IMR-90 (cell line): ENCODE measurements around the gene STAM2. TPM values are rescaled to one million over a fixed set of nuclear protein-coding genes. Genes with fewer than 3 reads are reported as not detected.

Experiments used
- ATAC-seq: fragments of 200-7000 bp; cut with Tn5 transposase; 2 replicates; pipeline ENCODE4 v1.9.1; 2020; ENCODE audit warnings: low read depth, mild to moderate bottlenecking, moderate library complexity
- BruUV-seq: library from RNA; stranded (reverse); fragments of 400-500 nt; replicated peaks from 2 replicates; lab custom pipeline; 2021; lab: Mats Ljungman, UMichigan
- CTCF ChIA-PET: fragments of 300-600 bp; formaldehyde crosslinking; extraction: SDS; loops from one replicate; lab custom pipeline; 2021; ENCODE audit warnings: antibody characterized with exemption; lab: Yijun Ruan, JAX
- POLR2A ChIA-PET: fragments of 300-600 bp; sonication (Branson Sonifier 250); formaldehyde crosslinking; loops from one replicate; lab custom pipeline; 2022; ENCODE audit warnings: antibody characterized with exemption; ENCODE audit not compliant: unreplicated experiment; lab: Charles Lee
- DNase-seq: peaks from one replicate; pipeline ENCODE4 v3.0.0; 2013
- H2AFZ ChIP-seq: replicated peaks from 2 replicates; pipeline ENCODE3; 2013; ENCODE audit warnings: low read length, mild to moderate bottlenecking; ENCODE audit not compliant: poor library complexity
- H2AK5ac ChIP-seq: 2 replicates; pipeline ENCODE4 v1.6.1; 2013; ENCODE audit warnings: low read depth, low read length, inconsistent platforms
- H2AK9ac ChIP-seq: replicated peaks from 2 replicates; pipeline ENCODE3; 2013; ENCODE audit warnings: mild to moderate bottlenecking, low read depth, low read length, moderate library complexity; ENCODE audit not compliant: poor library complexity
- H2BK120ac ChIP-seq: 2 replicates; pipeline ENCODE4 v1.6.1; 2013; ENCODE audit warnings: low read depth, low read length, inconsistent platforms
- H2BK15ac ChIP-seq: 3 replicates; pipeline ENCODE4 v1.6.1; 2013; ENCODE audit warnings: low read depth, low read length, inconsistent platforms
- H2BK20ac ChIP-seq: 2 replicates; pipeline ENCODE4 v1.6.1; 2013; ENCODE audit warnings: low read depth, mild to moderate bottlenecking, inconsistent platforms, low read length, moderate library complexity
- H2BK5ac ChIP-seq: 2 replicates; pipeline ENCODE4 v1.6.1; 2013; ENCODE audit warnings: mild to moderate bottlenecking, low read depth, low read length, inconsistent platforms; ENCODE audit not compliant: poor library complexity, severe bottlenecking
- H3K14ac ChIP-seq: replicated peaks from 2 replicates; pipeline ENCODE4 v1.6.1; 2013; ENCODE audit warnings: low read depth, low read length, inconsistent platforms
- H3K18ac ChIP-seq: 2 replicates; pipeline ENCODE4 v1.6.1; 2013; ENCODE audit warnings: low read depth, low read length, control low read depth
- H3K23ac ChIP-seq: 2 replicates; pipeline ENCODE4 v1.6.1; 2013; ENCODE audit warnings: low read depth, low read length, inconsistent platforms
- H3K27ac ChIP-seq: 2 replicates; pipeline ENCODE4 v1.5.1; 2013; ENCODE audit warnings: mild to moderate bottlenecking, control low read depth, low read length; ENCODE audit not compliant: insufficient read depth
- H3K27me3 ChIP-seq: 2 replicates; pipeline ENCODE4 v1.6.1; 2013; ENCODE audit warnings: low read length; ENCODE audit not compliant: control insufficient read depth, insufficient read depth
- H3K36me3 ChIP-seq: 2 replicates; pipeline ENCODE4 v1.6.1; 2013; ENCODE audit warnings: low read length, mixed read lengths; ENCODE audit not compliant: control insufficient read depth, insufficient read depth
- H3K4ac ChIP-seq: 2 replicates; pipeline ENCODE4 v1.6.1; 2013; ENCODE audit warnings: low read depth, low read length, inconsistent platforms
- H3K4me1 ChIP-seq: 2 replicates; pipeline ENCODE4 v1.6.1; 2013; ENCODE audit warnings: low read length, mixed read lengths; ENCODE audit not compliant: control insufficient read depth, insufficient read depth
- H3K4me2 ChIP-seq: 2 replicates; pipeline ENCODE4 v1.6.1; 2013; ENCODE audit warnings: low read depth, mild to moderate bottlenecking, control low read depth, low read length, moderate library complexity
- H3K4me3 ChIP-seq: 2 replicates; pipeline ENCODE4 v1.5.1; 2013; ENCODE audit warnings: low read depth, mild to moderate bottlenecking, control low read depth, low read length, moderate library complexity; ENCODE audit not compliant: insufficient read depth
- H3K56ac ChIP-seq: 2 replicates; pipeline ENCODE4 v1.6.1; 2013; ENCODE audit warnings: low read length, inconsistent platforms; ENCODE audit not compliant: insufficient read depth; ENCODE audit errors: extremely low read depth
- H3K79me1 ChIP-seq, 2 experiments: 2 replicates each; pipeline ENCODE4 v1.6.1; 2013; ENCODE audit warnings: low read length in 2 of 2, inconsistent platforms in 1 of 2, low read depth in 1 of 2
- H3K9ac ChIP-seq: 2 replicates; pipeline ENCODE4 v1.6.1; 2013; ENCODE audit warnings: low read depth, low read length, control low read depth
- H3K9me1 ChIP-seq: 2 replicates; pipeline ENCODE4 v1.6.1; 2013; ENCODE audit warnings: low read length, inconsistent platforms; ENCODE audit not compliant: insufficient read depth
- H3K9me3 ChIP-seq: 2 replicates; pipeline ENCODE4 v1.6.1; 2013; ENCODE audit warnings: low read length; ENCODE audit not compliant: control insufficient read depth, insufficient read depth
- H4K20me1 ChIP-seq: 2 replicates; pipeline ENCODE4 v1.6.1; 2013; ENCODE audit warnings: low read length, inconsistent platforms; ENCODE audit not compliant: insufficient read depth
- H4K5ac ChIP-seq: 2 replicates; pipeline ENCODE4 v1.6.1; 2013; ENCODE audit warnings: mild to moderate bottlenecking, low read depth, low read length, control low read depth
- H4K8ac ChIP-seq, 2 experiments: 2 replicates each; pipeline ENCODE4 v1.6.1; 2013; ENCODE audit warnings: low read depth in 2 of 2, low read length in 2 of 2, control low read depth in 1 of 2, inconsistent platforms in 1 of 2
- H4K91ac ChIP-seq: 2 replicates; pipeline ENCODE4 v1.6.1; 2013; ENCODE audit warnings: low read depth, low read length, inconsistent platforms; ENCODE audit not compliant: insufficient read depth
- BHLHE40 ChIP-seq: fragments of 150-350 bp; IDR thresholded peaks from 2 replicates; pipeline ENCODE4 v1.6.1; 2016; ENCODE audit warnings: mild to moderate bottlenecking, low read depth, low read length
- CEBPB ChIP-seq: IDR thresholded peaks from 2 replicates; pipeline ENCODE4 v1.6.1; 2012; ENCODE audit warnings: low read depth, low read length, improper control_type of control experiment
- CHD1 ChIP-seq: IDR thresholded peaks from 2 replicates; pipeline ENCODE4 v1.6.1; 2012; ENCODE audit warnings: low read depth, low read length, improper control_type of control experiment
- CTCF ChIP-seq: conservative IDR thresholded peaks from 2 replicates; pipeline ENCODE4 v1.5.1; 2012; ENCODE audit warnings: mild to moderate bottlenecking, low read depth, low read length, improper control_type of control experiment
- ELK1 ChIP-seq: fragments of 150-350 bp; IDR thresholded peaks from 2 replicates; pipeline ENCODE4 v1.6.1; 2016; ENCODE audit warnings: low read depth, mild to moderate bottlenecking, low read length, moderate library complexity, borderline replicate concordance
- FOS ChIP-seq: fragments of 150-350 bp; IDR thresholded peaks from 2 replicates; pipeline ENCODE4 v1.6.1; 2016; ENCODE audit warnings: low read depth, low read length
- MAFK ChIP-seq: IDR thresholded peaks from 2 replicates; pipeline ENCODE4 v1.6.1; 2012; ENCODE audit warnings: low read depth, low read length, improper control_type of control experiment
- MAZ ChIP-seq: IDR thresholded peaks from 2 replicates; pipeline ENCODE4 v1.6.1; 2012; ENCODE audit warnings: low read depth, mild to moderate bottlenecking, low read length, improper control_type of control experiment, moderate library complexity, borderline replicate concordance
- MXI1 ChIP-seq: IDR thresholded peaks from 2 replicates; pipeline ENCODE4 v1.6.1; 2012; ENCODE audit warnings: low read depth, mild to moderate bottlenecking, low read length, moderate library complexity, borderline replicate concordance
- NFE2L2 ChIP-seq: fragments of 150-350 bp; IDR thresholded peaks from 2 replicates; pipeline ENCODE4 v1.6.1; 2016; ENCODE audit warnings: low read depth, mild to moderate bottlenecking, low read length
- RAD21 ChIP-seq: IDR thresholded peaks from 2 replicates; pipeline ENCODE4 v1.6.1; 2012; ENCODE audit warnings: low read length, improper control_type of control experiment
- RCOR1 ChIP-seq: IDR thresholded peaks from 2 replicates; pipeline ENCODE4 v1.6.1; 2012; ENCODE audit warnings: mild to moderate bottlenecking, low read length, improper control_type of control experiment; ENCODE audit not compliant: insufficient replicate concordance
- SMC3 ChIP-seq: fragments of 150-350 bp; IDR thresholded peaks from 2 replicates; pipeline ENCODE4 v1.6.1; 2016; ENCODE audit warnings: low read depth, mild to moderate bottlenecking, antibody characterized with exemption, low read length, moderate library complexity
- WGBS, 2 experiments: methylation state at CpG; one replicate each; pipeline versions ENCODE4 v1.1.5 to v1.1.7; 2013; ENCODE audit warnings: missing lambda C conversion rate in 2 of 2; ENCODE audit not compliant: insufficient read length in 1 of 2; ENCODE audit errors: extremely low coverage in 2 of 2; 5-methylcytosine and 5-hydroxymethylcytosine counted together
- dilution Hi-C: fragments of 300-500 bp; cut with HindIII; formaldehyde crosslinking; loops from one replicate; pipeline ENCODE4 v1.14.3; 2018; ENCODE audit warnings: low sequenced_read_pairs; ENCODE audit not compliant: unreplicated experiment
- in situ Hi-C: fragments of 300-500 bp; cut with MboI; formaldehyde crosslinking; loops from 3 replicates; pipeline ENCODE4 v1.14.3; 2019; ENCODE audit warnings: low sequenced_read_pairs, inconsistent platforms, mixed read lengths
- intact Hi-C: fragments of 100-400 bp; cut with micrococcal nuclease; formaldehyde crosslinking; loops from 2 replicates; pipeline ENCODE4 v1.10.0; 2022
- polyA plus RNA-seq, 3 experiments: library from polyadenylated mRNA; depleted of rRNA; stranded (reverse); fragments of >200 nt; gene quantifications; 2 replicates each; pipeline ENCODE4 v1.2.3, GENCODE V29; 2012; ENCODE audit warnings: low replicate concordance in 1 of 3
- total RNA-seq: library from RNA; depleted of rRNA; stranded (reverse); fragments of >200 nt; gene quantifications from 2 replicates; pipeline ENCODE4 v1.2.3, GENCODE V29; 2012

Gene STAM2
- total and polyA plus RNA-seq, 2 of the 4 experiments (the other 2 are of a cell fraction), result 12.5 to 29.2 TPM

DNA sequence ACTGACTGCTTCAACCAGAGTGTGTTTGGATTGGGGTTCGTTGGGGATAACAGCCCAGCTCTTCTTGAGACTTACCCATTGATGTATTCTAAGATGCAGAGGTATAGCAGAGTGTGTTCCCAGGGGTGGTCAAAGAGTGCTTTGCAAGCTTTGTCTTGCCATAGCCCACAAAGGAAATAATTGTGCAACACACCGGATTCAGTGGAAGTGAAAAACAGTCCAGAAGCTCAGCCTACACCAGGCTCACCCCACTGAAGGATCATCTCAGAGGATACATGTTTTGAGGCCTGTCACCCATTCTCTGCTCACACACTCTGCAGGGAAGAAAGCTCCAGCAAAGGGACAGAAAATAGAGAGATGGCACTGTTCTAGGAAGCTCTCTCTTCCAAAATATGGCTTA lies 86.3 kb downstream of the STAM2 start:
- Histone ChIP-seq H3K4me1 (no peaks in the 10 kb centered on the region), H3K14ac (no peak overlapping the region), H4K91ac (no peak overlapping the region), H2BK15ac (no peak overlapping the region), H3K18ac (no peak overlapping the region), H2BK120ac (no peak overlapping the region), H3K4me2 (no peak overlapping the region), H3K4ac (no peak overlapping the region), H2AFZ (no peak overlapping the region), H3K36me3 (no peaks in the 10 kb centered on the region), H4K8ac (no peak overlapping the region), H2AK9ac (no peak overlapping the region), H3K79me1 (no peaks in the 10 kb centered on the region), H2AK5ac (no peak overlapping the region), H3K9me3 (no peaks in the 10 kb centered on the region), H3K9me1 (no peaks in the 10 kb centered on the region), H3K27ac (no peak overlapping the region), H3K27me3 (peaks cover 9% of the 10 kb centered on the region), H3K23ac (no peak overlapping the region), H4K5ac (no peak overlapping the region), H3K56ac (no peak overlapping the region), H4K20me1 (no peaks in the 10 kb centered on the region), H2BK20ac (no peak overlapping the region), H2BK5ac (no peak overlapping the region), H3K9ac (no peak overlapping the region), H3K4me3 (no peak overlapping the region)
- no peak for TF ChIP-seq SMC3
- TF ChIP-seq RAD21, result no peak
- no peak for TF ChIP-seq RCOR1
- TF ChIP-seq BHLHE40, result no peak
- TF ChIP-seq CHD1, result no peak
- no peak for TF ChIP-seq MAFK
- no peak for TF ChIP-seq FOS
- TF ChIP-seq CEBPB, result no peak
- TF ChIP-seq ELK1, result no peak
- no peak for TF ChIP-seq NFE2L2
- TF ChIP-seq MAZ, result no peak
- TF ChIP-seq MXI1, result no peak
- no peak for TF ChIP-seq CTCF
- ATAC-seq (no peak), DNase-seq (no peak)
- dilution Hi-C loops (no loop called here), intact Hi-C loops (no loop called here), in situ Hi-C loops (no loop called here)
- WGBS, 2 experiments, result 43% methylated on average over 1 of the region's 2 CpGs; no CpG with 5 or more reads in 1 of the 2 experiments
- ChIA-PET CTCF (no interaction called here), POLR2A (no interaction called here)
- no TSS peak for BruUV-seq
